ENCODE measurements around the gene ADAMTS17.

DNA sequence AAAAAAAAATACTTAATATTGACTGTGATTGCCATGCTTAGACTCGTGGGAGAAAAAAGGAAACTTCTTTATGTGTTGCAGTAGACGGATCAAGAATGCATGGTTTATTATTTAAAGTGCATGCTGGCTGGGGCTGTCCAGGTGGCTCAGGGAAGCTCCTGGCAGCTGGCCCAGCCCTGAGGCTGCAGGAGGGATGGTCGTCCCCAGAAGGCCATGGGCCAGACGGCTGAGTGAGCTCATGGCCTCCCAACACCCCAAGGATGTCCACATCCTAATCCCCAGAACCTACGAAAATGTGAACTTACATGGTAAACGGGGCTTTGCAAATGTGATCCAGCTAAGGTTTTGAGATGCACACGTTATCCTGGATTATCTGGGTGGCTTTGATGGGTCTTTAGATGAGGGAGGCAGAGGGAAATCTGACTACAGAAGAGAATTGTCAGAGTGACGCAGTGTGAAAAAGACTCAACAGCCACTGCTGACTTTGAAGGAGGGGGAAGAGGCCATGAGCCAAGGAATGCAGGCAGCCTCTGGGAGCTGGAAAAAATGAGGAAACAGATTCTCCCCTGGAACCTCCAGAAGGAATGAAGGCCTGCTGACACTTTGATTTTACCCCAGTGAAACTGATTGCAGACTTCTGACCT lies 29.8 kb downstream of the ADAMTS17 start:
- TF ChIP-seq, protein P1, sequence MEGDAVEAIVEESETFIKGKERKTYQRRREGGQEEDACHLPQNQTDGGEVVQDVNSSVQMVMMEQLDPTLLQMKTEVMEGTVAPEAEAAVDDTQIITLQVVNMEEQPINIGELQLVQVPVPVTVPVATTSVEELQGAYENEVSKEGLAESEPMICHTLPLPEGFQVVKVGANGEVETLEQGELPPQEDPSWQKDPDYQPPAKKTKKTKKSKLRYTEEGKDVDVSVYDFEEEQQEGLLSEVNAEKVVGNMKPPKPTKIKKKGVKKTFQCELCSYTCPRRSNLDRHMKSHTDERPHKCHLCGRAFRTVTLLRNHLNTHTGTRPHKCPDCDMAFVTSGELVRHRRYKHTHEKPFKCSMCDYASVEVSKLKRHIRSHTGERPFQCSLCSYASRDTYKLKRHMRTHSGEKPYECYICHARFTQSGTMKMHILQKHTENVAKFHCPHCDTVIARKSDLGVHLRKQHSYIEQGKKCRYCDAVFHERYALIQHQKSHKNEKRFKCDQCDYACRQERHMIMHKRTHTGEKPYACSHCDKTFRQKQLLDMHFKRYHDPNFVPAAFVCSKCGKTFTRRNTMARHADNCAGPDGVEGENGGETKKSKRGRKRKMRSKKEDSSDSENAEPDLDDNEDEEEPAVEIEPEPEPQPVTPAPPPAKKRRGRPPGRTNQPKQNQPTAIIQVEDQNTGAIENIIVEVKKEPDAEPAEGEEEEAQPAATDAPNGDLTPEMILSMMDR (conservative IDR thresholded peaks at IDR 0.05; ENCODE audit: low read length) = no peak
- TF ChIP-seq EZH2phosphoT487 (IDR thresholded peaks at IDR 0.05; ENCODE audit: borderline replicate concordance) = no peak
